ENCODE results near the gene NT5DC1.

DNA sequence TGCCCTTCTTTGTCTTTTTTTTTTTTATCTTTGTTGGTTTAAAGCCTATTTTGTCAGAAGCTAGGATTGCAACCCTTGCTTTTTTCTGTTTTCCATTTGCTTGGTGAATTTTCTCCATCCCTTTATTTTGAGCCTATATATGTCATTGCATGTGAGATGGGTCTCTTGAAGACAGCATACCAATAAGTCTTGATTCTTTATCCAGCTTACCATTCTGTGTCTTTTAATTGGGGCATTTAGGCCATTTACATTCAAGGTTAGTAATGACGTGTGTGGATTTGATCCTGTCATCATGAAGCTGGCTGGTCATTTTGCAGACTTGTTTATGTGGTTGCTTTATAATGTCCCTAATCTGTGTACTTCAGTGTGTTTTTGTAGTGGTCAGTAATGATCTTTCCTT, 162.7 kb downstream of the NT5DC1 start:
- no peak for TF ChIP-seq POLR2A (IDR thresholded peaks at IDR 0.05)
- TF ChIP-seq, protein P1, sequence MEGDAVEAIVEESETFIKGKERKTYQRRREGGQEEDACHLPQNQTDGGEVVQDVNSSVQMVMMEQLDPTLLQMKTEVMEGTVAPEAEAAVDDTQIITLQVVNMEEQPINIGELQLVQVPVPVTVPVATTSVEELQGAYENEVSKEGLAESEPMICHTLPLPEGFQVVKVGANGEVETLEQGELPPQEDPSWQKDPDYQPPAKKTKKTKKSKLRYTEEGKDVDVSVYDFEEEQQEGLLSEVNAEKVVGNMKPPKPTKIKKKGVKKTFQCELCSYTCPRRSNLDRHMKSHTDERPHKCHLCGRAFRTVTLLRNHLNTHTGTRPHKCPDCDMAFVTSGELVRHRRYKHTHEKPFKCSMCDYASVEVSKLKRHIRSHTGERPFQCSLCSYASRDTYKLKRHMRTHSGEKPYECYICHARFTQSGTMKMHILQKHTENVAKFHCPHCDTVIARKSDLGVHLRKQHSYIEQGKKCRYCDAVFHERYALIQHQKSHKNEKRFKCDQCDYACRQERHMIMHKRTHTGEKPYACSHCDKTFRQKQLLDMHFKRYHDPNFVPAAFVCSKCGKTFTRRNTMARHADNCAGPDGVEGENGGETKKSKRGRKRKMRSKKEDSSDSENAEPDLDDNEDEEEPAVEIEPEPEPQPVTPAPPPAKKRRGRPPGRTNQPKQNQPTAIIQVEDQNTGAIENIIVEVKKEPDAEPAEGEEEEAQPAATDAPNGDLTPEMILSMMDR (IDR thresholded peaks at IDR 0.05), result no peak

All from Peyer's patch (tissue), 4 donors.